ENCODE measurements around the gene KCNC1.

Gene KCNC1

DNA sequence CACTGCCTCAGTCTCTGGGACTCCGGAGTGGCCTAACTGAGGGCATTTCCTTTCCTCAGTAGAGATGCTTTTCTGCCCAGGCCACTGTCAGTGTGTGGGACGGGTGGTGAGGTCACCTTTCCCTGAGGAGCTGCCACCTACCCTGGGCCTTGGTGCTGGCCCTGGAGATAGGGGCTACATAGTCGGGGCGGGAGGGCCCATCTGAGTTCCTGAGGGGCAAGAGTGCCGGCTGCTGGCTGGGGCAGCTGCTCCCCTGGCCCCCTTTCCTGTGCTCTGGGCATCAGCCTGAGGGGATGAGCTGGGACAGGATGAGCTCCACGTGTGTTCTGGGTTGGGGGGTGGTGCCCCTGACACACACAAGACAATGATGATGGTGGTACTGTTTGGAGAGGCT lies 5.4 kb downstream of the KCNC1 start:
- no peak for DNase-seq

DNA sequence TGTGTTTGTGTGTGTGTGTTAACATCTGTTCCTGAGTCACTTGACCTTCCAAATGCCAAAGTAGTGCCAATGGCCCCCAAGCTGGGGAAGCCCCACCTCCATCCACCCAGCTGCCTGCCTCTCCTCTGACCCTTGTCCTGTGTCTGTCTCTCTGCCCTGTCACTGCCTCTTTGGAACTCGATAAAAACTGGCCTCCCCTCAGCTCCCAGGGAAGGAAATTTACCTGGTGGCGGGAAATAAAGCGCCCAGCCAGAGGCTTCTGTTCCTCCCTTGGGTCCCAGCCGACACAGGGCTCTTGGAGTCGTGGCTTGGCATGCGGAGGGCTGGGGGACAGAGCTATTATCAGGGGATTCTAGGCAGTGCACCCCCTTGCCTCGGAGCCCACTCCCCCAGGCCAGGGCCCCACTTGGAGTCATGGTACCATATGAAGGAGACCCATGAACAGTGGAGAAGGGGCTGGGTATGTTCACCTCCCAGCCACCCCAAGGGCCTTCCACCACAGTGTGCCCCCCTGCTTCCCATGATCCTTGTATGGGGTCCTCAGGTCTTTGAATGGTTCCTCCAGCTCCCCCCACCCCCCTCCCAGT lies 6.2 kb downstream of the KCNC1 start:
- no peak for DNase-seq

DNA sequence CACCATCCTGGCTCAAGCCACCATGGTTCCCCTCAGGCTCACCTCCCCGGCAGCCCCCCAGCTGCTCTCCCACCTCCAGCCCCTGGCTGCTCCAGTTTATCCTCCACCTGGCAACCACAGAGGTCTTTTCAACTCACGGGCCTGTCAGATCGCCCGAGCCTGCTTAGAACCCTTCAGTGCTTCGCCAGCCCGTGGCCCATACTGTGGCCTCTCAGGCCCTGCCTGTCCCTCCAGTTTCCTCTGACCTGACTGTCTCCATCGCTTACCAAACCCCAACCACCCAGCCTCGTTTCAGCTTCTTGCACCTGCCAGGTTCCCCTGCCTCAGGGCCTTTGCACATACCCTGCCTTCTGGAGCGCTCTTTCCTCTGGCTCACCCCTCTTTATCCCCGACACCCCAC lies 6.9 kb downstream of the KCNC1 start:
- DNase-seq: no peak

GRCh38 chr11:17742019-17742418 lies 7.4 kb downstream of the KCNC1 start:
- DNase-seq: no peak

- DNase-seq: no peak
Measured at GRCh38 chr11:17743026-17743807, 8.6 kb downstream of the KCNC1 start.

GRCh38 chr11:17743808-17744119 lies 9.2 kb downstream of the KCNC1 start:
- no peak for DNase-seq

GRCh38 chr11:17744151-17744940 lies 9.8 kb downstream of the KCNC1 start:
- no peak for DNase-seq

- no peak for DNase-seq
Measured at GRCh38 chr11:17745023-17745772, 10.6 kb downstream of the KCNC1 start.

DNA sequence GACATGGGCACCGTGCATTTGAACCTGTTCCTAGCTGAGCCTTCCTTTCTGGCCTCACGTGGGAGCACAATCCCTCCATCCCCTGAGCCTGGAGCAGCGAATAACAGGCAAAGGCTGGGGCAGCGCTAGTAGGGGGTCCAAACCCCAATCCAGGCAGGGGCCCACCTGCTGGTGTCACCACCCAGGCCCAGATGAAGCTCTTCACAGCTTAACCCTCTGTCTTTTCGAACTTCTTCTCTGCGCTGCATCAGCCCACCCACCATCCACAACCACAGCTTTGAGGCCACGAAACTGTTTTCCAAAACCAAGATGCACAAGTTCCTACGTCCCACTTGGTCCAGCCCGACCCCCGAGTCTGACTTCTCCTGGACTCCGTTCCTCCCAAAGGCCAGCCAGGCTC lies 11.5 kb downstream of the KCNC1 start:
- DNase-seq: no peak

GRCh38 chr11:17747131-17747955 lies 12.8 kb downstream of the KCNC1 start:
- DNase-seq: no peak

- DNase-seq: no peak
Measured at GRCh38 chr11:17748044-17748443, 13.5 kb downstream of the KCNC1 start.

DNA sequence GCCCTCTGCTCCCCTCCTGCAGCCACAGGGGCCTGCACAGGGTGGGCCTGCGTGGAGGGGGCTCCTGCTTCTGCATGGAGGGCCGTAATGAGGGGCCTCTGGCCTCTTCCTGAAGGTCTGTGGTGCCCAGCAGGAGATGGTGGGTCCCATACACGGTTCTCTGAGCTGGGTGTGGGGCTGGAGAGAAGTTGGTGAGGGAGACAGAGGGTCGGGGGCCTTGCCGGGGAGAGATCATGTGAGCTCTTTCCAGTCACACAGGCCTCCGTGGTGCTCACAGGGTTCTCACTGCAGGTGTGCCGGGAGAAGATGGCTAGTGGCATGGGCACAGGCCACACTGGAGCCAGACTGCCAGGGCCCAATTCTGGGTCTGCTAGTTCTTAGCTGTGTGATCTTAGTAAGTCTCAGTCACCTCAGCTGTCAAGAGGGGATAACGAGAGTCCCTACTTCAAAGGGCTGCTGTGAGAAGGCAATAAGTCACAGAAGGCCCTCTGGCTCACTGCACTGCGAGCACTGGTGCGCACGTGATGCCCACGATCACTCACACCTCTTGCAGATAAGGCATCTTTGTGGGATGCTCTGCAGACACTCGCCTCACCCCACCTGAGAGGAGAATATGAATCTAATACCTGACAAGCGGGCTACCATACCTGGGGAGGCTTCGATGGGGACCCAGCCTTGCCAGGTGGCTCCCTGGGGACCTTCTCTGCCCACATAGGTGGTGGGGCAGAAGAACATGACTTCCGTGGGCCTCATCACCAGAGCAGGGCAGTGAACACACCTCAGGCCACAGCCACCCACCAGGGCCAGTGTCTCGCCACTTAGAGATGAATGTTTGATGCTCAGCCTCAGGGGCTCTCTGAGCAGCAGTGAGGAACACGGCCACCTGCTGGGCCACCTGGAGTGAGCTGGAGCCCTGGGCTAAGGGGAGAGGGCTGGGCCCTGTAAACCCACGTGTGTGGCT lies 14.5 kb downstream of the KCNC1 start:
- DNase-seq: no peak

DNA sequence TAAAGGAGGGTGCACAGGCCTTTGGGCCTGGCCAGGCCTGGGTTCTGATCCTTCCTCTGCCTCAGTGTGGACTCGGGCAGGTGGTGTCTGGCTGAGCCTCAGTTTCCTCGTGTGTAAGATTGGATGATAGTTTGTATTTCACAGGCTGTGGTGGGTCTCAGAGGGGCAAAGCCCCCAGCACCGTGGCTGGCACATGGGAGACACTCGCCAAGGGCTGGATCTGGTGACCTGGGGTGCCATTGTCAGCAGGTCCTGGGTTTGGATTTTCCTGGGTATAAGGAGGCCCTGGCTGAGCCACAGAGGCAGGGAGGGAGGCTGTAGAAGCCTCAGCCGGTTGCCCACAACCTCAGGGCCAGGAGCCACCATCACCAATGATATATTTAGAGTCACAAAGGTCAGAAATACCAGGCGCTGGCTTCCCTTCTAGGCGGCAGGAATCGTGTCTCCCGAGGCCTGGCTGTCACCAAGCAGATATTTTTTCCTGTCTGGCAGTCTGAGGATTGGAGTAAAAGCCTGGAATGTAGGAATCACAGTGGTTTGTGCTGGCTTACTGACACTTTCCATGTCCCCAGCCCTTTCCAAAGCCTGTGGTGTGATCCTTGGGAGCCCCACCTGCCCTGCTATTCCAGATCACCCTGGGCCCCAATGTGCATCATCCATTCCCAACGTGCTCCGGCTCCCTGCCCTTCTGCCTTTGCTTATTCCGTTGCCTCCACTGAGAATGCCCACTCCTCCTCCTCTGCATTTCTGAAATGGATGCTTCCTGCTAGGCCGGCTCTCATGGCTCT lies 15.6 kb downstream of the KCNC1 start:
- no peak for DNase-seq

- no peak for DNase-seq
Measured at GRCh38 chr11:17750801-17751165, 16.2 kb downstream of the KCNC1 start.

GRCh38 chr11:17751558-17751957 lies 17.0 kb downstream of the KCNC1 start:
- no peak for DNase-seq

DNA sequence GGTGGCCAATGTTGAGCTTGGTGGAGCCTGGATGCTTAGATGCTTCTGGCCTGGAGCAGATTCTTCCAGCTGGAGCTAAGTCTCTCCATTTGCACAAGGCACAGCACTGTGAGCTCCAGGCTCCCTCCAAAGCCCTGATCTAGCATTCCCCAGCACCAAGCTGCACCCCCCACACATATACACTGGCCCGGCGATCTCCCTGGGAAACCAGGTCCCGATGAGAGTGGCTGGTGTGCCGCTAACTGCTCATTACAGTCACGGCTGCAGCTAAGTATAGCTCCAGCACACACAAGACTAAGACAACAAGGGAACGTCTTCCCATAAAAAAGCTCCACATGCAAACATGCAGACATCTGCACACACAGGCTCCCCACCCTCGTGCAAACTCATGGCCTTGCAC lies 17.6 kb downstream of the KCNC1 start:
- no peak for DNase-seq

- no peak for DNase-seq
Measured at GRCh38 chr11:17753153-17753552, 18.6 kb downstream of the KCNC1 start.

DNA sequence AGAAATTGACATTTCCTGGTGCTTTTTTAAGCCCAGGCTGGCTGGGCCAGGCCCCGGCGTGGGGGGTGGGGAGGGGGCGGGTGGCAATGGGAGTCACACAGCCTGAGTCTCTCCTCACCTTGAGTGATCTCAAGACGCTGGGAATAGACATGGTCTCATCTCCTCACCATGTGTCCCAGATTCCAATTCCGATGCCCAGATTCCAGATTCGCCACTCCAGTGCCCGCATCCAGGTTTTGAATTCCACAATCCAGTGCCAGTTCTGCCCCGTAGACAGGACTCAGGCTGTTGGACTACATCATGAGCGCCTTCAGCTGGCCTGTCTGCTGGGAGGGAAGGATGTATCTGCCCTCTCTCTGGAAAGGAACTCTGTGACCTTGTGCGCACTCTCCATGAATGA lies 19.1 kb downstream of the KCNC1 start:
- no peak for DNase-seq

DNA sequence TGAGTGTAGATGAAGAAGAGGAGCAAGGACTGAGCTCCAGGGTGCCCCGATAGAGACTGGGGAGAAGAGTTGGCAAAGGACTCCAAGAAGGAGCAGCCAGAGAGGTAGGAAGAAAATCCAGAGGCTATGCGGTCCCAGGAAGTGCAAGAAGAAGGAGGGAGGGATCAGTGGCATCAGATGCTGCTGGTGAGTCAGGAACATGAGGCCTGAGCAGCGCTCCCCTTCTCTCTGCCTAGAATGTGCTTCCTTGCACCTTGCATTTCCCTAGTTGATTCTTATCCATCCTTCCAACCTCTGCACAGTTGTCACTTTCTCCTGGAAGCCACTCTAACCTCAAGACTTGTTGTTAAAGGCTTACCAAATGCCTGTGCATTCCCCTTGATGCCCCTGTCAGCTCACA lies 21.3 kb downstream of the KCNC1 start:
- DNase-seq: no peak
